Right atrium auricular region (tissue), 2 donors: ENCODE results near the gene RNF175. TPM values are rescaled to one million over a fixed set of nuclear protein-coding genes. Genes with fewer than 3 reads are reported as not detected.

Experiments
- DNase-seq: peaks from one replicate; pipeline ENCODE4 v3.0.0-alpha.2; 2019; ENCODE audit warnings: low spot score
- H3K27ac ChIP-seq, 2 donors: fragments of 200-600 bp; sonication (generic); 1 replicate in 1 of 2; 2 replicates in 1 of 2; pipeline ENCODE4 v1.5.1; 2016 to 2019
- H3K27me3 ChIP-seq, 2 donors: fragments of 200-600 bp; sonication (generic); one replicate each; pipeline versions ENCODE4 v1.5.1 to v1.6.0; 2017 to 2019
- H3K36me3 ChIP-seq: fragments of 200-600 bp; sonication (generic); one replicate; pipeline ENCODE4 v1.5.1; 2016
- H3K4me1 ChIP-seq, 2 donors: fragments of 200-600 bp; sonication (generic); one replicate each; pipeline versions ENCODE4 v1.5.1 to v1.6.0; 2017 to 2019
- H3K4me3 ChIP-seq, 2 donors: fragments of 200-600 bp; sonication (generic); 1 replicate in 1 of 2; 2 replicates in 1 of 2; pipeline ENCODE4 v1.5.1; 2017 to 2019; ENCODE audit warnings: mild to moderate bottlenecking in 1 of 2, moderate library complexity in 1 of 2
- H3K9me3 ChIP-seq, 2 donors: fragments of 200-600 bp; sonication (generic); one replicate each; pipeline ENCODE4 v1.5.1; 2019
- CTCF ChIP-seq, 2 donors: fragments of 200-600 bp; sonication (generic); IDR thresholded peaks; one replicate each; pipeline ENCODE4 v1.5.1; 2019; ENCODE audit warnings: antibody characterized with exemption in 2 of 2
- total RNA-seq, 2 donors: library from RNA; depleted of rRNA; stranded (reverse); fragments of >200 nt; gene quantifications; one replicate each; pipeline ENCODE4 v1.1.0, GENCODE V29; 2016

RNF175 gene
- total RNA-seq, 2 donors from 2014 or later = 5.3 to 10.2 TPM

GRCh38 chr4:153764601-153765368 is 5.0 kb upstream of the RNF175 start:
- Histone ChIP-seq H3K4me1 (no peaks in the 10 kb centered on the region), H3K27ac (no peak overlapping the region), H3K9me3 (no peaks in the 10 kb centered on the region), H3K36me3 (no peaks in the 10 kb centered on the region), H3K4me3 (no peak overlapping the region), H3K27me3 (no peaks in the 10 kb centered on the region)
- no peak for TF ChIP-seq CTCF (IDR thresholded peaks at IDR 0.05)
- DNase-seq = no peak

- Histone ChIP-seq H3K4me1 (no peaks in the 10 kb centered on the region), H3K9me3 (no peaks in the 10 kb centered on the region), H3K36me3 (no peaks in the 10 kb centered on the region), H3K27ac (no peak overlapping the region), H3K27me3 (no peaks in the 10 kb centered on the region), H3K4me3 (no peak overlapping the region)
- TF ChIP-seq CTCF (IDR thresholded peaks at IDR 0.05) = no peak
- no peak for DNase-seq
These were observed 3.6 kb upstream of the RNF175 start for GRCh38 chr4:153763404-153763803.

- Histone ChIP-seq H3K27ac (no peak overlapping the region), H3K9me3 (no peaks in the 10 kb centered on the region), H3K4me3 (peak overlapping the region; percentile 62 to 67), H3K4me1 (no peaks in the 10 kb centered on the region), H3K27me3 (no peaks in the 10 kb centered on the region), H3K36me3 (no peaks in the 10 kb centered on the region)
- no peak for DNase-seq
- TF ChIP-seq CTCF (IDR thresholded peaks at IDR 0.05) = no peak
These were observed 977 bp downstream of the RNF175 start for GRCh38 chr4:153758688-153759406.

GRCh38 chr4:153758136-153758535 is 1.7 kb downstream of the RNF175 start:
- H3K27me3 ChIP-seq = no peaks in the 10 kb centered on the region
- no peaks in the 10 kb centered on the region for H3K4me1 ChIP-seq

GRCh38 chr4:153757407-153757806 is 2.4 kb downstream of the RNF175 start:
- Histone ChIP-seq H3K27ac (no peak overlapping the region), H3K9me3 (no peaks in the 10 kb centered on the region), H3K27me3 (no peaks in the 10 kb centered on the region), H3K36me3 (no peaks in the 10 kb centered on the region), H3K4me3 (no peak overlapping the region), H3K4me1 (no peaks in the 10 kb centered on the region)
- no peak for DNase-seq
- no peak for TF ChIP-seq CTCF (IDR thresholded peaks at IDR 0.05)

More at GRCh38 chr4:153758136-153758535, 1.7 kb downstream of the RNF175 start:
- Histone ChIP-seq H3K36me3 (no peaks in the 10 kb centered on the region), H3K27ac (no peak overlapping the region), H3K4me3 (no peak overlapping the region), H3K9me3 (no peaks in the 10 kb centered on the region)
- no peak for TF ChIP-seq CTCF (IDR thresholded peaks at IDR 0.05)
- DNase-seq = no peak
